Measurements from ENCODE around the gene NHS. TPM values are rescaled to one million over a fixed set of nuclear protein-coding genes. Genes with fewer than 3 reads are reported as not detected.
A peak's percentile ranks its signal among the peaks of the same experiment; 100 is the strongest.

Gene NHS
- total and polyA plus RNA-seq, 4 donors = 4.3 to 28.2 (median 13.3) TPM

GRCh38 chrX:17718649-17719165 lies 343.7 kb downstream of the NHS start:
- no peak overlapping the region for H3K27ac ChIP-seq (ENCODE audit: low read depth in 1 of 2, low read length in 2 of 2)
- H3K4me3 ChIP-seq (ENCODE audit: low read length in 2 of 2) = no peak overlapping the region
- H3K27me3 ChIP-seq (ENCODE audit: control insufficient read depth in 1 of 2, insufficient read depth in 2 of 2, low read length in 1 of 2) = no peaks in the 10 kb centered on the region
- H3K36me3 ChIP-seq (ENCODE audit: control insufficient read depth in 1 of 2, insufficient read depth in 2 of 2, low read length in 1 of 2) = no peaks in the 10 kb centered on the region
- ATAC-seq (ENCODE audit: low FRiP score) (no peak), DNase-seq (no peak)
- H3K4me1 ChIP-seq (ENCODE audit: control insufficient read depth in 1 of 2, insufficient read depth in 2 of 2, low read length in 2 of 2) = no peaks in the 10 kb centered on the region
- intact Hi-C loops (cut with DNase I) = no loop called here
- no peaks in the 10 kb centered on the region for H3K9me3 ChIP-seq (ENCODE audit: control insufficient read depth, low read length)

- intact Hi-C loops (cut with DNase I) = no loop called here
- ATAC-seq (ENCODE audit: low FRiP score) (no peak), DNase-seq (no peak)
- Histone ChIP-seq H3K4me1 (ENCODE audit: control insufficient read depth in 1 of 2, insufficient read depth in 2 of 2, low read length in 2 of 2) (no peaks in the 10 kb centered on the region), H3K9me3 (ENCODE audit: control insufficient read depth, low read length) (no peaks in the 10 kb centered on the region), H3K27me3 (ENCODE audit: control insufficient read depth in 1 of 2, insufficient read depth in 2 of 2, low read length in 1 of 2) (no peaks in the 10 kb centered on the region), H3K4me3 (ENCODE audit: low read length in 2 of 2) (no peak overlapping the region), H3K36me3 (ENCODE audit: control insufficient read depth in 1 of 2, insufficient read depth in 2 of 2, low read length in 1 of 2) (no peaks in the 10 kb centered on the region), H3K27ac (ENCODE audit: low read depth in 1 of 2, low read length in 2 of 2) (no peak overlapping the region)
- 59 to 83% methylated on average over 6 of the region's 6 CpGs for WGBS, 2 donors
Measured at GRCh38 chrX:17719711-17720110, 344.7 kb downstream of the NHS start.

DNA sequence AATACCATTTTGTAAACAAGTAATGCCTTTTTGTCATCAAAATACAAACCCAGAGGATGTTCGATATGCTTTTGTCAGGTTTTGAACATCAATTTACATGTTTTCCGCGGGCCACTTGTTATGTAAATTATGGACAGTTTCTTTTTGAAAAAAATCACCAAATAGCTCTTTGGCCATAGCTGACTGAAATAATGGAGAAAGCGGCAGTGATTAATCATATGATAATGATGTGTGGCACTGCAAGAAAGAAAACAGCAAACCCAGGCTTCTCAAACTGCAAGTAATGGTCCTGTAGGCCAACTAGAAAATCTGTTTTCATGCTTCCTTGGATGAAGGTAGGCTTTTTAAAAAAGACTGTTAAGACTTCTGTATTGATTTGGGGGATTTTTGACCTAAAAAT lies 346.7 kb downstream of the NHS start:
- intact Hi-C loops (cut with DNase I) = no loop called here
- WGBS, 2 donors = 60 to 85% methylated on average over 4 of the region's 4 CpGs

GRCh38 chrX:17725181-17725580 lies 350.2 kb downstream of the NHS start:
- Histone ChIP-seq H3K9me3 (ENCODE audit: control insufficient read depth, low read length) (no peaks in the 10 kb centered on the region), H3K36me3 (ENCODE audit: control insufficient read depth in 1 of 2, insufficient read depth in 2 of 2, low read length in 1 of 2) (peaks cover 0 to 5% of the 10 kb centered on the region in 2 donors), H3K27me3 (ENCODE audit: control insufficient read depth in 1 of 2, insufficient read depth in 2 of 2, low read length in 1 of 2) (no peaks in the 10 kb centered on the region), H3K27ac (ENCODE audit: low read depth in 1 of 2, low read length in 2 of 2) (no peak overlapping the region), H3K4me3 (ENCODE audit: low read length in 2 of 2) (no peak overlapping the region), H3K4me1 (ENCODE audit: control insufficient read depth in 1 of 2, insufficient read depth in 2 of 2, low read length in 2 of 2) (no peaks in the 10 kb centered on the region)
- WGBS, 2 donors = 83 to 87% methylated on average over 2 of the region's 2 CpGs
- intact Hi-C loops (cut with DNase I) = no loop called here
- ATAC-seq (ENCODE audit: low FRiP score) = no peak
- DNase-seq = no peak

More for the DNA sequence above, 346.7 kb downstream of the NHS start:
- no peaks in the 10 kb centered on the region for H3K27me3 ChIP-seq (ENCODE audit: control insufficient read depth in 1 of 2, insufficient read depth in 2 of 2, low read length in 1 of 2)
- H3K36me3 ChIP-seq (ENCODE audit: control insufficient read depth in 1 of 2, insufficient read depth in 2 of 2, low read length in 1 of 2) = peaks cover 0 to 5% of the 10 kb centered on the region in 2 donors
- no peaks in the 10 kb centered on the region for H3K9me3 ChIP-seq (ENCODE audit: control insufficient read depth, low read length)
- H3K4me1 ChIP-seq (ENCODE audit: control insufficient read depth in 1 of 2, insufficient read depth in 2 of 2, low read length in 2 of 2) = no peaks in the 10 kb centered on the region
- H3K4me3 ChIP-seq (ENCODE audit: low read length in 2 of 2) = no peak overlapping the region
- no peak overlapping the region for H3K27ac ChIP-seq (ENCODE audit: low read depth in 1 of 2, low read length in 2 of 2)
- ATAC-seq (ENCODE audit: low FRiP score) (no peak), DNase-seq (no peak)

DNA sequence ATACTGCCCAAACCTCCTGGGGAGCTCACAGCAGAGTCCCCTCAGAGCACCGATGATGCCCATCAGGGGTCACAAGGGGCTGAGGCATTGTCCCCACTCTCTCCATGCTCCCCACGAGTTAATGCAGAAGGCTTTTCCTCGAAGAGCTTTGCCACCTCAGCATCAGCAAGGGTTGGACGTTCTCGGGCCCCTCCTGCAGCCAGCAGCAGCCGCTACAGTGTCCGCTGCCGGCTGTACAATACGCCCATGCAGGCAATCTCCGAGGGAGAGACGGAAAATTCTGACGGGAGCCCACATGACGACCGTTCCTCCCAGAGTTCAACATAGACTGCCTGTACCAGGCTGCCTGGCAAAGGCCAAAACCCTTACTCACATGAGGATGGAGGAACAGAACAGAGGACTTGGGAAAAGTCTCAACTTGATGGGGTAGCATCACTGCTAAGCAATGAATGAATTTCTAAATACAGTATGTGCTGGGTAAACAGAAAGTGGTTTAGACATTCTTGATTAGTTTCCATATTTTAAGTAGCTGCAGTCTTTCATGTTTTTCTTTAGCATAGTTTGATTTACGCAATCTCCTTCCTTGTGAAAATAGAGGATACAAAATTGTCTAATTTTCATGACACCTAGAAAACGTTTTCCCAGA lies 357.3 kb downstream of the NHS start:
- DNase-seq (peak in 1 of 2 donors; percentile 34), ATAC-seq (ENCODE audit: low FRiP score) (no peak)
- Histone ChIP-seq H3K4me1 (ENCODE audit: control insufficient read depth in 1 of 2, insufficient read depth in 2 of 2, low read length in 2 of 2) (no peaks in the 10 kb centered on the region), H3K36me3 (ENCODE audit: control insufficient read depth in 1 of 2, insufficient read depth in 2 of 2, low read length in 1 of 2) (no peaks in the 10 kb centered on the region), H3K27me3 (ENCODE audit: control insufficient read depth in 1 of 2, insufficient read depth in 2 of 2, low read length in 1 of 2) (no peaks in the 10 kb centered on the region), H3K4me3 (ENCODE audit: low read length in 2 of 2) (no peak overlapping the region), H3K9me3 (ENCODE audit: control insufficient read depth, low read length) (no peaks in the 10 kb centered on the region), H3K27ac (ENCODE audit: low read depth in 1 of 2, low read length in 2 of 2) (no peak overlapping the region)
- intact Hi-C loops (cut with DNase I) = no loop called here
- WGBS, 2 donors = 71 to 79% methylated on average over 16 of the region's 16 CpGs

DNA sequence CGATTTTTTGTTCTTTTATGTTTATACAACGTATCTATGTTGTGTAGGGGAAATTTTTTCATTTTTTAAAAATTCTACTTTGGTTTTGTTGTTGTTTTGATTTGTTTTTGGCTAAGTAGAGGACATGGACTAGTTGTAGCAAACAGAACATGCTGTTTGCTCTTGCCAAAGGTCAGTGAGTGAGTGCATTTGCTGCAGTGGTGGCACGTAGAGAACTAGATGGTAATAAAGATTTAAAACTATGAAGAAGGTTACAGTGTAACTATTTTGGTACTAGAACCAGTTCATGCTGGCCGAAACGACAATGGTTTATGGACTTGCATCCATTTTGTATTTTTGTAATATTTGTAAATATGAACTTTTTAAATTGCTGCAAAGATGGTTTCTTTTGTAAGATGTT lies 360.4 kb downstream of the NHS start:
- Histone ChIP-seq H3K9me3 (ENCODE audit: control insufficient read depth, low read length) (no peaks in the 10 kb centered on the region), H3K27me3 (ENCODE audit: control insufficient read depth in 1 of 2, insufficient read depth in 2 of 2, low read length in 1 of 2) (no peaks in the 10 kb centered on the region), H3K4me3 (ENCODE audit: low read length in 2 of 2) (no peak overlapping the region), H3K4me1 (ENCODE audit: control insufficient read depth in 1 of 2, insufficient read depth in 2 of 2, low read length in 2 of 2) (no peaks in the 10 kb centered on the region), H3K27ac (ENCODE audit: low read depth in 1 of 2, low read length in 2 of 2) (peak overlapping the region in 1 of 2 donors; percentile 28), H3K36me3 (ENCODE audit: control insufficient read depth in 1 of 2, insufficient read depth in 2 of 2, low read length in 1 of 2) (no peaks in the 10 kb centered on the region)
- WGBS, 2 donors = 22 to 41% methylated on average over 5 of the region's 5 CpGs
- intact Hi-C loops (cut with DNase I) = loop anchor here in 1 of 2 donors (5.0 kb wide), 1 partner anchor 658 kb away; no protein-coding TSS in a partner anchor
- ATAC-seq (ENCODE audit: low FRiP score) = no peak
- DNase-seq = no peak

DNA sequence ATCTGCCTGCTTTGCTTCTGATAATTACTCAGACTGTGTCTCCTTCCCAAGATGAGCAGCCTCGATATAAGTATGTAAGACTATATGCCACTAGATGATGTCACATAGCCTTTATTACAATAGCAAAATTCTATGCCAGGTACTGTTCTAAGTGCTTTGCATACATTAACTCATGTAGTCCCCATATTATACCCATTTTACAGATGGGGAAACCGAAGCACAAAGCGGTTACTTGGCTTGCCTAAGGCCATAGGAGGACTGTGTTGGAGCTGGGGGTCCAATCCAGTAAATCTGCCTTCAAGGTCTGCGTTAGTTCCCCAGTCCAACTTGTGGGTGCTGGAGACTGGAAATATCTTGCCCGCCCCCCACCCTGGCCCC lies 361.5 kb downstream of the NHS start:
- no peaks in the 10 kb centered on the region for H3K4me1 ChIP-seq (ENCODE audit: control insufficient read depth in 1 of 2, insufficient read depth in 2 of 2, low read length in 2 of 2)
- intact Hi-C loops (cut with DNase I) = loop anchor here in 1 of 2 donors (5.0 kb wide), 1 partner anchor 659 kb away; no protein-coding TSS in a partner anchor
- H3K9me3 ChIP-seq (ENCODE audit: control insufficient read depth, low read length) = no peaks in the 10 kb centered on the region
- no peak for DNase-seq
- H3K27me3 ChIP-seq (ENCODE audit: control insufficient read depth in 1 of 2, insufficient read depth in 2 of 2, low read length in 1 of 2) = no peaks in the 10 kb centered on the region
- H3K36me3 ChIP-seq (ENCODE audit: control insufficient read depth in 1 of 2, insufficient read depth in 2 of 2, low read length in 1 of 2) = no peaks in the 10 kb centered on the region
- H3K4me3 ChIP-seq (ENCODE audit: low read length in 2 of 2) = peak overlapping the region; percentile 10 to 72
- 57 to 59% methylated on average over 5 of the region's 5 CpGs for WGBS, 2 donors
- no peak for ATAC-seq (ENCODE audit: low FRiP score)
- peak overlapping the region in 1 of 2 donors; percentile 83 for H3K27ac ChIP-seq (ENCODE audit: low read depth in 1 of 2, low read length in 2 of 2)

GRCh38 chrX:17736856-17737709 lies 362.1 kb downstream of the NHS start, which contains the start of gene SCML1:
SCML1 (plus strand) TSS chrX:17737493; CDS start chrX:17744187, 6,694 bp downstream.
- H3K36me3 ChIP-seq (ENCODE audit: control insufficient read depth in 1 of 2, insufficient read depth in 2 of 2, low read length in 1 of 2) = no peaks in the 10 kb centered on the region
- H3K9me3 ChIP-seq (ENCODE audit: control insufficient read depth, low read length) = no peaks in the 10 kb centered on the region
- intact Hi-C loops (cut with DNase I) = loop anchor here in 1 of 2 donors (5.0 kb wide), 1 partner anchor 660 kb away; no protein-coding TSS in a partner anchor
- peak; percentile 95 for ATAC-seq (ENCODE audit: low FRiP score)
- peak within 1 kb of the TSS; percentile 41 to 72 for H3K4me3 ChIP-seq (ENCODE audit: low read length in 2 of 2)
- H3K27me3 ChIP-seq (ENCODE audit: control insufficient read depth in 1 of 2, insufficient read depth in 2 of 2, low read length in 1 of 2) = no peaks in the 10 kb centered on the region
- 1 to 39% methylated on average over 66 to 67 of the region's 67 CpGs for WGBS, 2 donors
- peak within 1 kb of the TSS in 1 of 2 donors; percentile 83 for H3K27ac ChIP-seq (ENCODE audit: low read depth in 1 of 2, low read length in 2 of 2)
- no peaks in the 10 kb centered on the region for H3K4me1 ChIP-seq (ENCODE audit: control insufficient read depth in 1 of 2, insufficient read depth in 2 of 2, low read length in 2 of 2)
- DNase-seq = peak; percentile 98

Measured in aorta (tissue), 5 donors.